ENCODE measurements around the gene SH2D2A. TPM values are rescaled to one million over a fixed set of nuclear protein-coding genes. Genes with fewer than 3 reads are reported as not detected.

SH2D2A gene
- polyA plus RNA-seq, 1 donor, result 5.3 TPM

GRCh38 chr1:156848461-156849150 is 32.0 kb upstream of the SH2D2A start:
- H3K4me1 ChIP-seq (ENCODE audit: control insufficient read depth, insufficient read depth, low read length), result no peaks in the 10 kb centered on the region
- DNase-seq, result peak in 1 of 2 donors; percentile 38
- H3K9me3 ChIP-seq (ENCODE audit: control insufficient read depth, low read depth, low read length), result peaks cover 5% of the 10 kb centered on the region
- H3K4me3 ChIP-seq (ENCODE audit: low read length), result no peak overlapping the region
- H3K36me3 ChIP-seq (ENCODE audit: control insufficient read depth, insufficient read depth, low read length), result no peaks in the 10 kb centered on the region
- H3K27ac ChIP-seq (ENCODE audit: low read length), result no peak overlapping the region
- H3K27me3 ChIP-seq (ENCODE audit: control insufficient read depth, insufficient read depth, low read length), result peaks cover 76% of the 10 kb centered on the region
- WGBS (ENCODE audit: insufficient coverage, low lambda C conversion rate), result no CpG with 5 or more reads among the region's 36 CpGs

- Histone ChIP-seq H3K4me3 (ENCODE audit: low read length) (no peak overlapping the region), H3K36me3 (ENCODE audit: control insufficient read depth, insufficient read depth, low read length) (no peaks in the 10 kb centered on the region), H3K27ac (ENCODE audit: low read length) (no peak overlapping the region), H3K27me3 (ENCODE audit: control insufficient read depth, insufficient read depth, low read length) (peaks cover 79% of the 10 kb centered on the region), H3K4me1 (ENCODE audit: control insufficient read depth, insufficient read depth, low read length) (no peaks in the 10 kb centered on the region), H3K9me3 (ENCODE audit: control insufficient read depth, low read depth, low read length) (peaks cover 5% of the 10 kb centered on the region)
- no peak for DNase-seq
- WGBS (ENCODE audit: insufficient coverage, low lambda C conversion rate), result 20% methylated on average over 2 of the region's 7 CpGs
Measured at GRCh38 chr1:156847591-156848460, 31.2 kb upstream of the SH2D2A start.

GRCh38 chr1:156846643-156847042 is 30.0 kb upstream of the SH2D2A start:
- Histone ChIP-seq H3K27me3 (ENCODE audit: control insufficient read depth, insufficient read depth, low read length) (peaks cover 86% of the 10 kb centered on the region), H3K4me1 (ENCODE audit: control insufficient read depth, insufficient read depth, low read length) (no peaks in the 10 kb centered on the region), H3K27ac (ENCODE audit: low read length) (no peak overlapping the region), H3K4me3 (ENCODE audit: low read length) (no peak overlapping the region), H3K36me3 (ENCODE audit: control insufficient read depth, insufficient read depth, low read length) (no peaks in the 10 kb centered on the region), H3K9me3 (ENCODE audit: control insufficient read depth, low read depth, low read length) (peaks cover 5% of the 10 kb centered on the region)
- no CpG with 5 or more reads among the region's 5 CpGs for WGBS (ENCODE audit: insufficient coverage, low lambda C conversion rate)
- no peak for DNase-seq

GRCh38 chr1:156845953-156846545 is 29.4 kb upstream of the SH2D2A start:
- WGBS (ENCODE audit: insufficient coverage, low lambda C conversion rate), result no CpG with 5 or more reads among the region's 18 CpGs
- H3K9me3 ChIP-seq (ENCODE audit: control insufficient read depth, low read depth, low read length), result peaks cover 5% of the 10 kb centered on the region
- H3K36me3 ChIP-seq (ENCODE audit: control insufficient read depth, insufficient read depth, low read length), result no peaks in the 10 kb centered on the region
- no peak overlapping the region for H3K27ac ChIP-seq (ENCODE audit: low read length)
- no peak overlapping the region for H3K4me3 ChIP-seq (ENCODE audit: low read length)
- no peak for DNase-seq
- no peaks in the 10 kb centered on the region for H3K4me1 ChIP-seq (ENCODE audit: control insufficient read depth, insufficient read depth, low read length)
- H3K27me3 ChIP-seq (ENCODE audit: control insufficient read depth, insufficient read depth, low read length), result peaks cover 90% of the 10 kb centered on the region

- no peak for DNase-seq
- WGBS (ENCODE audit: insufficient coverage, low lambda C conversion rate), result no CpG with 5 or more reads among the region's 69 CpGs
- no peak overlapping the region for H3K27ac ChIP-seq (ENCODE audit: low read length)
- no peaks in the 10 kb centered on the region for H3K36me3 ChIP-seq (ENCODE audit: control insufficient read depth, insufficient read depth, low read length)
- peaks cover 95% of the 10 kb centered on the region for H3K27me3 ChIP-seq (ENCODE audit: control insufficient read depth, insufficient read depth, low read length)
- H3K4me1 ChIP-seq (ENCODE audit: control insufficient read depth, insufficient read depth, low read length), result no peaks in the 10 kb centered on the region
- no peak overlapping the region for H3K4me3 ChIP-seq (ENCODE audit: low read length)
- peaks cover 5% of the 10 kb centered on the region for H3K9me3 ChIP-seq (ENCODE audit: control insufficient read depth, low read depth, low read length)
Measured at GRCh38 chr1:156845055-156845952, 28.7 kb upstream of the SH2D2A start.

GRCh38 chr1:156844638-156845037 is 28.0 kb upstream of the SH2D2A start:
- Histone ChIP-seq H3K27me3 (ENCODE audit: control insufficient read depth, insufficient read depth, low read length) (peaks cover 95% of the 10 kb centered on the region), H3K36me3 (ENCODE audit: control insufficient read depth, insufficient read depth, low read length) (no peaks in the 10 kb centered on the region), H3K9me3 (ENCODE audit: control insufficient read depth, low read depth, low read length) (peaks cover 5% of the 10 kb centered on the region), H3K4me1 (ENCODE audit: control insufficient read depth, insufficient read depth, low read length) (no peaks in the 10 kb centered on the region), H3K27ac (ENCODE audit: low read length) (no peak overlapping the region), H3K4me3 (ENCODE audit: low read length) (no peak overlapping the region)
- no peak for DNase-seq
- WGBS (ENCODE audit: insufficient coverage, low lambda C conversion rate), result no CpG with 5 or more reads among the region's 14 CpGs

- peaks cover 5% of the 10 kb centered on the region for H3K9me3 ChIP-seq (ENCODE audit: control insufficient read depth, low read depth, low read length)
- no peaks in the 10 kb centered on the region for H3K4me1 ChIP-seq (ENCODE audit: control insufficient read depth, insufficient read depth, low read length)
- DNase-seq, result no peak
- H3K36me3 ChIP-seq (ENCODE audit: control insufficient read depth, insufficient read depth, low read length), result no peaks in the 10 kb centered on the region
- H3K27ac ChIP-seq (ENCODE audit: low read length), result no peak overlapping the region
- WGBS (ENCODE audit: insufficient coverage, low lambda C conversion rate), result no CpG with 5 or more reads among the region's 6 CpGs
- H3K4me3 ChIP-seq (ENCODE audit: low read length), result no peak overlapping the region
- H3K27me3 ChIP-seq (ENCODE audit: control insufficient read depth, insufficient read depth, low read length), result peaks cover 95% of the 10 kb centered on the region
Measured at GRCh38 chr1:156844102-156844501, 27.5 kb upstream of the SH2D2A start.

GRCh38 chr1:156842618-156843300 is 26.1 kb upstream of the SH2D2A start:
- H3K4me3 ChIP-seq (ENCODE audit: low read length), result no peak overlapping the region
- WGBS (ENCODE audit: insufficient coverage, low lambda C conversion rate), result no CpG with 5 or more reads among the region's 9 CpGs
- DNase-seq, result no peak
- H3K4me1 ChIP-seq (ENCODE audit: control insufficient read depth, insufficient read depth, low read length), result no peaks in the 10 kb centered on the region
- no peaks in the 10 kb centered on the region for H3K36me3 ChIP-seq (ENCODE audit: control insufficient read depth, insufficient read depth, low read length)
- peaks cover 91% of the 10 kb centered on the region for H3K27me3 ChIP-seq (ENCODE audit: control insufficient read depth, insufficient read depth, low read length)
- peaks cover 5% of the 10 kb centered on the region for H3K9me3 ChIP-seq (ENCODE audit: control insufficient read depth, low read depth, low read length)
- no peak overlapping the region for H3K27ac ChIP-seq (ENCODE audit: low read length)

- peaks cover 84% of the 10 kb centered on the region for H3K27me3 ChIP-seq (ENCODE audit: control insufficient read depth, insufficient read depth, low read length)
- no peaks in the 10 kb centered on the region for H3K4me1 ChIP-seq (ENCODE audit: control insufficient read depth, insufficient read depth, low read length)
- no peak overlapping the region for H3K27ac ChIP-seq (ENCODE audit: low read length)
- no peak overlapping the region for H3K4me3 ChIP-seq (ENCODE audit: low read length)
- WGBS (ENCODE audit: insufficient coverage, low lambda C conversion rate), result no CpG with 5 or more reads among the region's 16 CpGs
- H3K36me3 ChIP-seq (ENCODE audit: control insufficient read depth, insufficient read depth, low read length), result no peaks in the 10 kb centered on the region
- DNase-seq, result no peak
- H3K9me3 ChIP-seq (ENCODE audit: control insufficient read depth, low read depth, low read length), result peaks cover 5% of the 10 kb centered on the region
Measured at GRCh38 chr1:156841295-156841855, 24.7 kb upstream of the SH2D2A start.

Data from large intestine (tissue), 3 donors.